Stimulated activated CD8-positive, alpha-beta memory T cell treated with anti-CD3 and anti-CD28 coated beads, Interleukin-12 subunit alpha, Interleukin-12 subunit beta, amount 100 ng/mL, for 24 hours (primary cell): ENCODE data around the gene G3BP1.
"Not testable (repeated sequence)": the region's sequence is repeated elsewhere in the genome, so short reads cannot be mapped to it uniquely, and the experiment has no call there.

Experiments
- DNase-seq: peaks from one replicate; pipeline ENCODE4 v3.0.0-alpha.2; 2020; ENCODE audit errors: extremely low read depth

The G3BP1 gene

DNA sequence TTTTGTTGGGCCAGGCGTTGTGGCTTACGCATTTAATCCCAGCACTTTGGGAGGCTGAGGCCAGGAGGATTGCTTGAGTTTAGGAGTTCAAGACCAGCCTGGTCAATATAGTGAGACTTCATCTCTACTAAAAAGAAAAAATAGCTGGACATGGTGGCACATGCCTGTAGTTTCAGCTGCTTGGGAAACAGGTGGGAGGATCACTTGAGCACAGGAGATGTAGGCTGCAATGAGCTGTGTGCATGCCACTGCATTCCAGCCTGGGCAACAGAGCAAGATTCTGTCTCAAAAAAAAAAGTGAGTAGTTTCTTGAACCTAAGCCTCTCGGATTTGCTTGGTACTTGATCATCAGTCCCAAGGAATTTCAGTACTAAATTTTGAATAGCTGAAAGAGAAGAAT is 26.9 kb downstream of the G3BP1 start:
- DNase-seq: no peak

DNA sequence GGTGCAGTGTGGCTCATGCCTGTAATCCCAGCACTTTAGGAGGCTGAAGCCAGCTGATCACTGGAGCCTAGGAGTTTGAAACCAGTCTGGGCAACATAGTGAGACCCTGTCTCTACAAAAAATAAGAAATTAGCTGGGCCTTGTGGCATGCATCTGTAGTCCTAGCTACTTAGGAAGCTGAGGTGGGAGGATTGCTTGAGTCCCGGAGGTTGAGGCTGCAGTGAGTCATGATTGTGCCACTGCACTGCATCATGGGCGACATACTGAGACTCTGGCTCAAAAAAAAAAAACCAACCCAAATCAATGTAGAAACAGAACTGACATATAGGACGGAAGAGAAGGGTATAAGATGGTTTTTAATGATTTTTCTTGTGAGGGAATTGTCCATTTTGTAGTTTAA is 27.7 kb downstream of the G3BP1 start:
- no peak for DNase-seq

DNA sequence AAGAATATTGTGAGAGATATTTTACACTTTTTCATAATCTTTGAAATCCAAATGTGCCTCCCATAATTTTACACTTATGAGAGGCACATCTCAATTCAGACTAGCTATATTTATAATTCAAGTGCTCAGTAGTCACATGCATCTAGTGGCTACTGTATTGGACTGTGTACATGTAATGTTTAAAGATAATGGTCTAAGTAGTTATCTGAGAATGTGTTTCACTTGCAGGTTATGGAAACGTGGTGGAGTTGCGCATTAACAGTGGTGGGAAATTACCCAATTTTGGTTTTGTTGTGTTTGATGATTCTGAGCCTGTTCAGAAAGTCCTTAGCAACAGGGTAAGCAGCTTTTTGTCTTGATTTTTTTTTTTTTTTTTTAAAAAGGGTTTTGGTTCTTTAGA is 28.8 kb downstream of the G3BP1 start:
- no peak for DNase-seq

DNA sequence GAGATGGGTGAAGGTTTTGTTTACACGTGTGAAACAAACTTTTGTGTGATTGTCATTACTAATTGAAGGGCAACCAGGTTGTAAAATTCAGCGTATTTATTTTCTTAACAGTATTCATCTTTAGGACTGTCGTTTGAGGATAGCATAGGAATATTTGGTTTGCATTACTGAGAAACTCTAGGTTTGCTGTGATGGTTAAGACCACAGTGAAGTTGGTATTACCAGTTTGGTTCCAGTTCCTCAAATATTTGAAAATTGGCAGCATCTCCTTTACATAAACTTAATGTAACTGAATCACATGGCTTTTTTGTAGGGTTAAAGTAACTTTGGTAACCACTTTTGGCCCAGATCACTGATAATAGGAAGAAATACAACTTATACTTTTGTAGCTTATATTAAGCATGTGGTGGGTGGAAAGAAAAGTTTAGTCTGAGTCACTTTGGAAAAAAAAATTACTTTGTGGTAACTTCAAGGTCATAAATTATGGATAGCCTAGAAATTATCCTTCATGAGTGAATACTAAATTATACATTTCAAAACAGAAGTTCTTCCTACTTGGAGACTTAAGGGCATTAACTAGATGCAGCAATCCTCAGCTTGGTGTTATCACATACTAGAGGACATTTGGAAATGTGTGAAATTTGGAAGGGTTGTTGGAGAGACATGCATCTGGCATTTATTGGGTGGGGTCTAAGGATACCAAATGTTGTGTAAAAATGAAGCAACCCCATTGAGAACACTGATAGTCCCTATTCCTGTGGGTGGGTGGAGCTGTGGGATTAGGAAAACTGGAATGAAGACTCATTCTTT is 33.9 kb downstream of the G3BP1 start:
- DNase-seq: no peak

DNA sequence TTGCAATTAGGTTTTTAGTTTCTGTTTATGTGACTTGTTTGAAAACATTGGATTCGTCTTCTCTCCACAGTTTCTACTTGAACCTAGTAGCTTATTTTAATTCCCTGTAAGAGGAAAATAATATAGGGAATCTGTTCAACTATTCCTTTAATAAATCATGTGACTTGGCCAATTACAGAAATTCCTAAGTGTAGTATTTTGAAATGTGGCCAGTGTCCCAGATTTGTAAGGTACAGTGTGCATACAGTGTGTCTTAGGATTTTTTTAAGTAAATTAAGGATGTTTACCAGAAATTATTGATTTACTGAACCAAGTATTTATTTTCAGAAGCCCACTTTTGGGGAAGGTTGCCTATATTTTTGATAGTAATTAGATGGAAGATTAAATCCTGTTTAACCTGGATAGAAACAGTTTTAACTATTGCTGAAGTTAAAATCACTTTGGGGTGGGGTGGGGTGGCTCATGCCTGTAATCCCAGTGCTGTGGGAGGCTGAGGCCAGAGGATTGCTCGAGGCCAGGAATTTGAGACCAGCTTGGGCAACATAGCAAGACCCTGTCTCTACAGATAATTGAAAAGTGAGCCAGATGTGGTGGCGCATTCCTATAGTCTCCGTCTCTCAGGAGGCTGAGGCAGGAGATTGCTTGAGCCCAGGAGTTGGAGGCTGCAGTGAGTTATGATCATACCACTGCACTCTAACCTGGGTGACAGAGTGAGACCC is 36.9 kb downstream of the G3BP1 start:
- DNase-seq: no peak

DNA sequence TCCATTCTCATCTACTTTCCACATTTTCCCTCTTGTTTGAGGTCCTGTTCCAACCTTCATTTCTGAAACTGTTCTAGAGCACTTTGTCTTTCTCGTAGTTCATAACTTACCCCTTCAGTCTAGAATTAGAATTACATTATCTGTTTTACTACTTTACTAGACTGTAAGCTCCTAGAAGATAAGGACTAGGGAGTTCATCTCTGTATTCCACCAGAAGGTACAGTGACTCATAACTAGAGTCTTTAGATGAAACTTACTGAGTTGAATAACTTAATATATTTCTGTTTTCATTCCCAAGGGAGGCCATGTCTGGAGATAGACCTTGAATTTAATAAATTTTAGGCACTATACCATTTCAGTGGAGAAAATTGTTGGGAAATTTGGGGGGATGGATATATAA is 38.7 kb downstream of the G3BP1 start:
- DNase-seq: no peak

DNA sequence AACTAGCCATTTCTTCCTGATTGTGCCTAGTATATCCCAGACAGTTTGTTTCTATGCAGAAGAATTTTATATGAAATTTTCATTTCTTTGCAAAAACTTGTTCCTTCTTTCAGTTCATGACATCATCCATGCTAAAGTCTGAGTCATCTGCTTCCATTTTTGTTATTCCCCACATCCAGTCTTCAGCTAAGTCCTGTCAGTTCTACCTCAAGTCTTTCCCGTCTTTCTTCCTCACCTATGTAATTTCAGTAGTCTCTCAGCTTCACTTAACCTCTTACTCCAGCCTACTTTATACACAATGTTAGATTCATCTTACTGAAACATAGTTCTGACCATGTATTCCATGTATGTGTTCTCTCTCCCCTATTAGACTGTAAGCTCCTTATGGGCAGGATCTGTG is 39.1 kb downstream of the G3BP1 start:
- DNase-seq: no peak

DNA sequence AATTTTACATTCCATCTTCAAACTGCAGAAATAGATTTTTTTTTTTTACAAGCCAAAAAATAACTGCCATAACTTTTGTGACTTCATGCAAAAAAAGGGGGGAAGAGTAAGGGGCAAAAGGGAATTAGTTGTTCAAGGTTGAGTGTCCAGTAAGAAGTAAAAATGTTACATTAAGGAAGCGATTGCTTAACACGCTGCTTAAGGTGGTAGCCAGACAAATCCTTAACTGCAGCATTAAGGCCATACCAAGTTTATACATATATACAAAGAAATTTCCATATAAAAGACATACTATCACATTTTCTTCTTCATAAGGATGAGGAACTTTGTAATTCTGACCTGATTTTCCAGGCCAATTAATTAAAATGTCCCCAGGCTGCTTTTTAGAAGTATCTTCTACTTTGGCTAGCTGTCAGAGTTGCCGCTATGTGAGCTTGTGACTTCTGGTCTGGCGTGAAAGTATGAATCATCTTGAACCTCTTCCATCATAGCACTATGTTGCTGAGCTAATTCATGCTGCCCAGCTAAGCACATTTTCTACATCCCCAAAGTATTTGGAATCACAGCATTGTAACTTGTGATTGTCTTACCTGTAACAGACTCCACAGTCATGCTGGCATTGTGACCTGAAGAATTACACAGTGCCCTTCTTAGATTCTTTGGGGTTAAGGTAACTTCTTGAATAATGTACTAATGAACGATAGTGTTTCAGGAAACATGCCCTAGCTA is 40.0 kb downstream of the G3BP1 start:
- no peak for DNase-seq

DNA sequence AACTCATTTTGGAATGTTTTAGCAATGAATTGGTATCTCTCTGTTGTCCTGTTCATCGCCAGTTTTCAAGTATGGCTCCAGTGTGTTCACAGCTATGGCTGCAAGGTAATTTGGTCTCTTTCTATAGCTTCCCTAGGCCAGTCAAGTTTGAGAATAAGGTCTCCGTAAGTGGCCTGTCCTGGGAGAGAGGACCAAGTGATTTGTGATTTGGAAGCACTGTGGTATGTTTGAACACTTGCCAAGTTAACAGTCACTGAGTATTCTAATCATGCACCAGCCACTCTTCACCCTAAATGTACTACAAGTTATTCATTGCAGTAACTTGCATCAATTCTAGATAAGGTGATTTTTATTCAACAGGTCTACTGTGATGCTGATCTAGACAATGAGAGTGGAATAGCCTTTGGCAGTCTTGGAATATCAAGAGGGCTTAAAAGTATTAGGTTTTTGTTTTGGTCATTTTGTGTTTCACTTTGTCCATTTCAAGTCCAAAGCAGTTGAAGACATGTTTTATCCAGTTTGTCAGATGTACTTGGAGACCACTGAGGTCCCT is 41.1 kb downstream of the G3BP1 start:
- no peak for DNase-seq

DNA sequence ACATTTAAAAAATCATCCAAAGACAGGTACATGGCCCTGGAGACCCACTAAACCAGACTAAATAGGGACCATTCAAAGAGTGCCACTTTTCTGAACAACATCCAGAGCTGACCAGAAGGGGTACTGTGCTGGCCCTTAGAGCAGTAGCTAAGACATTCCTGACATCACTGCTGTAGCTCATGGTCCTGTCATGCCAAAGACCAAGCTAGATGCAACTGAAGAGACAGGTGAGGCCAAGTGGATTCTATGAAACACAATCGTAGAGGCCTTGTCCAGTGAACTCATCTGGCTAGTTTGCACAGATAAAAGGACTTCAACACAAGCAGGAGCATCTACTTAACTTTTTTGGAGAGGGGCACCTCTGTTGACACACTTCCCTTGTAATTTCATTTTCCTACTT is 43.3 kb downstream of the G3BP1 start:
- DNase-seq: no peak

DNA sequence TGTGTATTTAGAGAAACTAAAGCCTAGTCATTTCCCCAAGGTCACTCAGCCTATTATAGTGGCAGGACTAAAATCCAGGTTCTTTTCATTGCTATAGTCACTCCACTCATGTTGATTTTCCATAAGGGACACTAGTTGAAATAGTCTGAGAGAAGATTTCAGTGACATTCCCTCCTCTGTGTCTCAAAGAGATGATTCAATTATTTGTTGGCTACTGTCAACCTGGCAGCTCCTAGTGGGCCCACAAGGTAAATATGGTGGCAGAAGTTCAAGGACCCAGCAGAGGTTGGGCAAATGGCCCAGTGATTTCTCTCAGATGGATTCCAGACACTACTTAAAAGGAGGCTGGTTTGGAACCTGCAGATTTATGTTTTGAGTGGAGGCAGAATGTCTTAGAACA is 48.1 kb downstream of the G3BP1 start:
- DNase-seq: no peak

DNA sequence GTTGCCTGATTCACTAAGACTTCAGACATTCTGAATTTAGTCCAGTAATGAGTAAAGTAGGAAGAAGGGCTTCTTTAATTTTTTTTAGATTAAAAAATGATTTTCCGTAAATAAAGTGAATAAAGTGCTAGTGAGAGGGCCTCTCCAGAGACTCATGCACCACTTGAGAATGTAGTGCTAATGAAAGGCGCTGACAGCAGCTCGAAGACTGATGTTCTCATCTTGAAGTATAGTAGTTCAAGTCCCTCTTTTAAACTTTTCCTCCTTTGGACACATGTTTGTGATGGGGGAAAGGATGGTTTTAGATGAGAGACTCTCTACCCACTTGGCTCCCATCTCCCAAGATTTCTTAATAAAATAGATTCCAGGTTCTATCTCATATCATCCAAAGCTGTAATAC is 48.5 kb downstream of the G3BP1 start:
- no peak for DNase-seq

DNA sequence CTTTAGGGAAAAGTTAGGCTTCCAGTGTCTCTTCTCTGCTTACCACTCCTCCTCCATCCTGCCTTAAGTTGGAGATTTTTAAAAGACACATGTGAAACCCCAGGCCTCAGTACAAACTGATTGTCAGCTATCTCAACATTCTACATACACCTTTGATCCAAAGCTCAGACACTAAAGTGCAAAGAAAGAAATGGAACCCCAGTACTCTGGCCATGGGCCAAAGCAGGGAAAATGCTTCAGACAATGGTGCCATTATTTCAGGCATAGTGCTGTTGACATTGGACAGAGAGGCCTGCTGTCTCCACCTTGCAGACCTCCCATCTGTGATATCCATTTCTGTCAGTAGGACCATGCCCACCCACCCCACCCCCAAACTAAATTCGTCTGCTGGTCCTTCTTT is 49.1 kb downstream of the G3BP1 start:
- no peak for DNase-seq

DNA sequence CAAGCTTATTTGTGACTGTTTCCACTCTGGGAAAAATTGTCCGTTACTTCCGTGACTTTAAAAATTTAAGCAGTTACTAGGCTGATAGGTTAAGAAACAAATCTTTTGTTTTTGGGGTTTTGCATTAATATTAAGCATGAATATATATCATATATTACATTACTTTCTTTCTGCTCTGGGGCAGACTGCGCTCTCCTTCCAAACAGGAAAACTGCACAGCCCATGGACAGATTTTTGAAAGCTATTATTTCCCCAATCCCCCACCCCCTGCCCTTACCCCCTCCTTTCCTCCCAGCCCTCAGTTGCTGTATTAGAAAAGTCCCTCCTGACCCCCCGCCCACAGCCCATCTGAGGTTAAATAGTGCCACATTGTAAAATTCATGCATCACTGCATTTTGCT is 50.4 kb downstream of the G3BP1 start:
- DNase-seq: no peak

DNA sequence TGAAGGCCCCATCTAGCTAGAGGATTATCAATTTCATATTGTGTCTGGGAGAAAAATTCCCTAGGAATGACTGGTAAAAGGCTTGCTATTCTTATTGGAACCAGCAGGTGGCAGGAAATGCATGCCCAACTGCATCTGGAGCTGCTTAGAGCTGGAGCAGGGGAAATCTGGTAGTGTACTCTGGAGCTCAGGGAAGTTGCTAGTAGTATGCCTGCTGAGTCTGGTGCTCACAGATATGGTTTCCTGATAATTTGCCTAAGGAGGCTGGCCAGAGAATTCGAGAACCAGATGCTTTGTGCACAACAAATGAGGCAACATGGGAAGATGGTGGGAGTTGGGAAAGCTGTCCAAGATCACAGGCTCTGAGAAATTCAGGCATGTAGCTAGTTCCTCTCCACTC is 53.7 kb downstream of the G3BP1 start:
- no peak for DNase-seq

DNA sequence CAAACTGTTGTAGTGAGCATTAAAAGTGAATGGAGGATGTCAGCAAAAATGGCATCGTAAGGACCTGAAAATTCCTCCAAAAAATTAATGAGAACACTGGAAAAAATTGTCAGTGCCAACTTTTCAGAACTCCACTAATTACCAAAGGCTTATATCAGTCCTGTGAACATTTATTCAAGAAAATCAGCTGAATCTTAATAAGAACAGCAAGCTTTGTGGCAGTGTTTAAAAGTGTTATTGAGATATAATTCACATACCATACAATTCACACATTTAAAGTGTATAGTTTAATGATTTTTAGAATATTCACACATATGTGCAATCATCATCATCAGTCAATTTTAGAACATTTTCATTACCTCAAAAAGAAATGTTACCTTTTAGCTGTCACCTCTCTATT is 57.6 kb downstream of the G3BP1 start:
- DNase-seq: no peak

DNA sequence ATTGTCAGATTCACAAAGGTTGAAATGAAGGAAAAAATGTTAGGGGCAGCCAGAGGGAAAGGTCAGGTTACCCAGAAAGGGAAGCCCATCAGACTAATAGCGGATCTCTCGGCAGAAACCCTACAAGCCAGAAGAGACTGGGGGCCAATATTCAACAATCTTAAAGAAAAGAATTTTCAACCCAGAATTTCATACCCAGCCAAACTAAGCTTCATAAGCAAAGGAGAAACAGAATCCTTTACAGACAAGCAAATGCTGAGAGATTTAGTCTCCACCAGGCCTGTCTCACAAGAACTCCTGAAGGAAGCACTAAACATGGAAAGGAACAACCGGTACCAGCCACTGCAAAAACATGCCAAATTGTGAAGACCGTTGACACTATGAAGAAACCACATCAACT is 61.1 kb downstream of the G3BP1 start:
- DNase-seq: not testable (repeated sequence)

DNA sequence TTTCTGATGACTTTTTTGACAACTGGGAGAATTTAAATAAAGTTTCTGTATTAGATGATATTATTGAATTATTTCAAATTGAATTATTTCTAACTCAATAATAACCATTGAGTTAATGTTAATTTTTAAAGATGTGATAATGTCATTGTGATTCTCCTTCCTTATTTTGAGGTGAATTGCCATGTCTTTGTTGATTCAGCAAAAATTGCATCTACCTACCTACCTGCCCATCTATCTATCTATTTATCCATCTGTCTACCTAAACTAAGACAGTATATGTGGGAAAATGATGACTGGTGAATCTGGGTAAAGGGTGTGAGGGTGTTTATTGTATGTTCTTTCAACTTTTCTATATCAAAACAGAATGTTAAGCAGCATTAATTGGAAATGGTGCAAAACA is 75.0 kb downstream of the G3BP1 start:
- DNase-seq: no peak

DNA sequence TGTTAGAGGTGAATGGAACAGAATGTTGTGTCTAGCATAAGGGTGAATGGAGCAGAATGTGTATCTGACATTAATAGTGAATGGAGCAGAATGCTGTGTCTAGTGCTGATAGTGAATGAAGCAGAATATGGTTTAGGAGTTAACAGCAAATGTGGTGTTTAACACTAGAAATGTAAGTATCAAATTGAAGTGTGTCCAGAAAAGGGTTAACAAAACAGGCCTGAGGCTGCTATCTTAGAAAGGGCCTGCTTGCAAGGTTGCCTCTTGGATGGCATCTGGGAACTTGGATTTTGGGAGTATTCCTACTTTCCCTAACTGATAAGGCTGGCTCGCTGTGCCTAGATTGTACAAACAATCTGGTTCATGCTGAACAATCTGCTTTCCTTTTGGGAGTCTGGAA is 76.1 kb downstream of the G3BP1 start:
- DNase-seq: no peak

DNA sequence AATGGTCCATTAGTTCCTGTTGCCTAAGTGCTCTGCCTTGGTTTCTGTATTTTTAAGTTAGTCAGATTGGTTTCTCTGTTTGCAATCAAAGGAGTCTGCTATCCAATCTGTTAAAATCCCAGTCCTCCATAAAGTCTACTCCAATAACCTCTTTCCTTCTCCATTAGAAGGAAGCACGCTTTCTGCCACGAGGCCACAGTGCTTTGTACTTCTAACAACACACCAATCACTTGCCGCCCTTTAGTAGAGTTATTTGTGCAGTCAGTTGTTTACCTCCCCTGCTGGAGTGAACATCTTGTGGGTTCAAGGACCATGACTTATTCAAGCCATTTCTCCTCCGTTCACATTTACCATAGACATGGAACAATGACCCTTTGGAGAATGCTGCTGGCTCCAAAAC is 83.9 kb downstream of the G3BP1 start:
- no peak for DNase-seq

DNA sequence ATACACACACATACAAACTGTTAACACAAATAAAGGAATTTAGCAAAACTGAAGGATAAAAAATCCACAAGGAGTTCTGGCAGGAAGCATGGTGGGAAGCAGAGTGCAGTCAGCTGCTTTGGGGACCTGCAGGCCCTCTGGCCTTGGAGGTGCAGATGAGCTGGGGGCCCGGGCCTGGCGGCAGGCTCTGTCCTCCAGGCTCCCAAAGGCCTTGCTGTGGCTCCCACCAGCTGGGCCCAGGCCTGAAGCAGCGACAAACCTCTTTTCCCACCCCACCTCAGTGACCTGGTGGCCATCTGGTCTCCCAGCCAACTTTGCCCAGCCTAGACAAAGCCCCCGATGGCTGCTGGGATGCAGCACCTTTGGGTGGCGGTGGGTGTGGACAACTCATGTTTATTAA is 85.1 kb downstream of the G3BP1 start:
- DNase-seq: no peak

DNA sequence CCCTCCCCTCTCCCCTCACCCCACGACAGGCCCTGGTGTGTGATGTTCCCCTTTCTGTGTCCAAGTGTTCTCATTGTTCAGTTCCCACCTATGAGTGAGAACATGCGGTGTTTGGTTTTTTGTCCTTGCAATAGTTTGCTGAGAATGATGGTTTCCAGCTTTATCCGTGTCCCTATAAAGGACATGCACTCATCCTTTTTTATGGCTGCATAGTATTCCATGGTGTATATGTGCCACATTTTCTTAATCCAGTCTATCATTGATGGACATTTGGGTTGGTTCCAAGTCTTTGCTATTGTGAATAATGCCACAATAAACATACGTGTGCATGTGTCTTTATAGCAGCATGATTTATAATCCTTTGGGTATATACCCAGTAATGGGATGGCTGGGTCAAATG is 89.1 kb downstream of the G3BP1 start:
- not testable (repeated sequence) for DNase-seq
